Eye (tissue), 1 donor: ENCODE results near the gene MLC1.

Experiments used
- DNase-seq: peaks from one replicate; pipeline ENCODE4 v3.0.0-alpha.2; 2015

The MLC1 gene

GRCh38 chr22:50014053-50014501, 71.1 kb downstream of the MLC1 start:
- no peak for DNase-seq

GRCh38 chr22:50012211-50013181, 72.7 kb downstream of the MLC1 start, which contains the start of gene IL17REL:
TSS of gene IL17REL (minus strand) at chr22:50012765. CDS start at chr22:50012646, 119 bp downstream.
- no peak for DNase-seq

- DNase-seq = no peak
Observed at GRCh38 chr22:50011447-50012210, 73.6 kb downstream of the MLC1 start.

GRCh38 chr22:50010676-50011446, 74.4 kb downstream of the MLC1 start:
- no peak for DNase-seq

GRCh38 chr22:50009765-50010675, 75.2 kb downstream of the MLC1 start:
- no peak for DNase-seq
